Limb (tissue), 2 donors: ENCODE results near the gene HS6ST3.
"Not testable (repeated sequence)": the region's sequence is repeated elsewhere in the genome, so short reads cannot be mapped to it uniquely, and the experiment has no call there.

ENCODE experiments used
- DNase-seq, 2 donors: peaks; one replicate each; pipeline ENCODE4 v3.0.0-alpha.2; 2016; ENCODE audit errors: extremely low spot score in 2 of 2

The HS6ST3 gene

GRCh38 chr13:96091164-96092117 is 1.5 kb downstream of the HS6ST3 start:
- DNase-seq: peak in 1 of 2 donors; percentile 56

DNA sequence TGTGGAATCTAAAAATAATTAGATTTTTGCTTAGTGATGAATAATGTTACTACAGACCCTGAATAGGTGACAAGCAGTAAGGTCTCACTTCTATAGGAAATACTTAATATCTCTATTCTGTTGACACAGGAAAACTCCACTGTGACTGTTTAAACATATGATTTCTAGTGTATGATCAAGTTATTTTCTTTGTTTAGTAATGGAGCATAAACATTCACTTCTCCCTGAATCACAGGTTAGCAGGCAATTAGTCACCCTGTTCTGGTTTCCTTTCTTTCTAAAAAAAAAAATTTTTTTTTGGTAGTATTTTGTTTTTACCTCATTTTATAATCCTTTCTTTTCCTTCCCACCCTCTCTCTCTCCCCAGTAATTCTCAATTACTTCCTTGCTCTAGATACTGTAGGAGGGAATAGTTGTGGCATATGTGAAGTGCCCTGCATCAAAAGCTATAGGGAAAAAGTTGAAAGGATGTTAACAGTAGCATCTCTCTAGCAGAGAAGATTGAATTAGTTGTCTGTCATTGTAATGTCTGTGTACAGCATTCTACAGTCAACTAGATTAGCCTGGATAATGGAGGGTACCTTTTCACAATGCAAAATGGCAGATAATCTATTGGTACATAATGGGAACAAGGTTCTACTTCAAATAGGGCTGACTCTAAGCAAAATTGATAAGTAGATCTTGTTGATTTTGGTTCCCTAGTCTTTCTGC is 3.5 kb downstream of the HS6ST3 start:
- no peak for DNase-seq

- DNase-seq: no peak
Measured at GRCh38 chr13:96100457-96101220, 10.7 kb downstream of the HS6ST3 start.

- no peak for DNase-seq
Measured at GRCh38 chr13:96104516-96104915, 14.6 kb downstream of the HS6ST3 start.

DNA sequence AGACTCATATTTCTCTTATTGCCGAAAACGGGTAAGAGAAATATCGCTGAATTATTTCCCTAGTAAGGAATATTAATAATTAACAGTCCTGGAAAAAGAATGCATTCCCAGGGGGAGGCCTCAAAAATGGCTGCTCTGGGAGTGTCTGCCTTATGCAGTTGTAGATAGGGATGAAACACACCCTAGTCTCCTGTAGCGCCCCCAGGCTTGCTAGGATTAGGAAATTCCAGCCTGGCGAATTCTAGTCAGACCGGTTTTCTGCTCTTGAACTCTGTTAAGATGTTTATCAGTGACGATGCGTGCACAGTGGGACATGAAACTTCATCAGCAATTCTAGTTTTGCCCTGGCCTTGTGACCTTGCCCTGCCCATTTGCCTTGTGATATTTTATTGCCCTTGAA is 18.2 kb downstream of the HS6ST3 start:
- not testable (repeated sequence) for DNase-seq

- no peak for DNase-seq
Measured at GRCh38 chr13:96109125-96109524, 19.2 kb downstream of the HS6ST3 start.

DNA sequence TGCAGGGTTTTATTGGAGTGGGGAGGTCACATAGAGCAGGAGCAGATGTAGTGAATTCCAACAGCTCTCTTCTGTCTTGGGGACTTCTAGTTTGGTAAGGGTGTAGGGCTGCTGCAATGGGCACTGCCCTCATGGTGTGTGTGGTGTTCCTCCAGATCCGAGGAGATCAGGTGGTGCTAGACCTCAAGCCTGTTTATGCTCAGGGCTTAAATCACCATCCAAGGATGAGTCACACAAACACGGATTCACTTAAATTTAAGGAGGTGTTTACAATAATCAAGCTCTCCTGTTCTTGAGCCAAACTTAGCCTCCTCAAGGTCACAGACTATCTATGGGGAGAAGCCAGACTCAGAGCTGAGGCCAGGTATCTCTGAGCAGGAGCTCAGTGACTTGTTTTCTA is 23.0 kb downstream of the HS6ST3 start:
- no peak for DNase-seq

DNA sequence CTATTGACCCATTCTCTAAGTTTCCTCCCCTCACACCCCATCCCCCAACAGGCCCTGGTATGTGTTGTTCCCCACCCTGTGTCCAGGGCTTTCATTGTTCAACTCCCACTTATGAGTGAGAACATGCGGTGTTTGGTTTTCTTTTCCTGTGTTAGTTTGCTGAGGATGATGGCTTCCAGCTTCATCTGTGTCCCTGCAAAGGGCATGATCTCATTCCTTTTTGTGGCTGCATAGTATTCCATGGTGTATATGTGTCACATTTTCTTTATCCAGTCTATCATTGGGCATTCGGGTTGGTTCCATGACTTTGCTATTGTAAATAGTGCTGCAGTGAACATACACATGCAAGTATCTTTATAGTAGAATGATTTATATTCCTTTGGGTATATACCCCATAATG is 25.5 kb downstream of the HS6ST3 start:
- not testable (repeated sequence) for DNase-seq

DNA sequence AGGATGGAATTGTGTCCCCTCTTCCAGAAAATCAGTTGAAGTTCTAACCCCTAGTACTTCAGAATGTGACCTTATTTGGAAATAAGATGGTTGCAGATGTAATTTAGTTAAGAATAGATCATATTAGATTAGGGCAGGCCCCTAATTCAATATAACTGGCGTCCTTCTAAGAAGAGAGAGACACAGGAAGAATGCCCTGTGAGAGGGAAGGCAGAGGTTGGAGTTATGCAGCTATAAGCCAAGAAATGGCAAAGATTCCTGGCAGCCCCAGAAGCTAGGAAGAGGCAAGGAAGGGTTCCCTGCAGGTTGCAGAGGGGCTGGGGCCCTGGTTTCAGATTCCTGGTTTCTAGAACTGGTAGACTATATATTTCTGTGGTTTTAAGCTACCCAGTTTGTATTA is 30.0 kb downstream of the HS6ST3 start:
- no peak for DNase-seq

- no peak for DNase-seq
Measured at GRCh38 chr13:96130818-96131340, 41.0 kb downstream of the HS6ST3 start.

DNA sequence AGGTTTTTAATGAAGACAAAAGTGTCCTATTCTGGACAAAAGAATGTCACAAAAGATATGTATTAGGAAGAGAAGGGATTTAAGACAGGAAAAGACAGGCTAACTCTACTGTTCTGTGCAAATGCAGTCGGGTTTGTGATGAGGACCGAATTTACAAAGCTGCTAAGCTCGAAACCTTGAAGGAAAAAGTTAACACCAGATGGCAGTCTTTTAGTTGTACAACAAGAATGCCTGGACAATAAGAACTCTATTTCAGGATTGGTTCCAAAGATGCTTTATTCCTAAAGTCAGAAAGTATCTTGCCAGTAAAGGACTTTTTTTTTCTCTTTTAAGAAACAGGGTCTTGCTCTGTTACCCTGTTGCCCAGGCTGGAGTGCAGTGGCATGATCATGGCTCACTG is 51.1 kb downstream of the HS6ST3 start:
- peak in 1 of 2 donors; percentile 24 for DNase-seq

DNA sequence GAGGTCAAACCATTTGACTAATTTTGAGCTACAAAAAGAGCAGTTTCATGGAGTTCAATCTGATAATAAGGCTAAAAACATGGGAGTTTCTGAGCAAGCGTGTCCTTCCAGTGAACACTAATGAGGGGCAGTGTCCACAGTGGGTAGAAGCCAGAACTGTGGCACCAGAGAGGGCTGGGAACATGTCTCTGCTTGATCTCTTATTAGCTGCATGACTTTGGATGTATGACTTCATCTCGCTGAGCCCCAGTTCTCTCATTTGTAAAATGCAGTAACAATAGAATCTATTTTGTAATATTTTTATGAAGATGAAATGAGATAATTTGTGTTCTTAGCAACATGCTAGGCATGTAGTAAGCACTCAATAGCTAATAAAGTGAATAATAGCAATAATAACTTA is 69.8 kb downstream of the HS6ST3 start:
- DNase-seq: no peak

GRCh38 chr13:96161141-96161540 is 71.2 kb downstream of the HS6ST3 start:
- no peak for DNase-seq

GRCh38 chr13:96165840-96166239 is 75.9 kb downstream of the HS6ST3 start:
- DNase-seq: no peak

GRCh38 chr13:96172066-96172465 is 82.2 kb downstream of the HS6ST3 start:
- DNase-seq: no peak

- no peak for DNase-seq
Measured at GRCh38 chr13:96178759-96179158, 88.9 kb downstream of the HS6ST3 start.

DNA sequence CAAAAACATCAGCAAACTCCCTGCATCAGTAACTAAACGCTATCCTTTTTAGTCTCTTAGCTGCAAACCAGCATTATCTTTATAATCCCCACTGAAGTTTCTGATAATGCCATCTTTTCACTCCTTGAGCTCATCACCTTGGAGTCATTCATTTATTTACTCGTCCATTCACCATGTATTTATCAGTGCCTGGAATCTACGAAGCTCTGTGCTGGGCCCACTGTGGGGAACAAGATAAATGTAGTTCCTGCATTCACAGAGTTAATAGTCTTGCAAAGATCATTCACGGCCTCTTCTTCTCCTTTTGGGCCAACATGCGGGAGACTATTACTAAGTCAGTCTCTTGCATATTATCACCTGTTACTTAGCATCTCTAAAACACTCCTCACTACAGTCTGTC is 89.4 kb downstream of the HS6ST3 start:
- no peak for DNase-seq

- peak in 1 of 2 donors; percentile 13 for DNase-seq
Measured at GRCh38 chr13:96181911-96182310, 92.0 kb downstream of the HS6ST3 start.

GRCh38 chr13:96185818-96186217 is 95.9 kb downstream of the HS6ST3 start:
- DNase-seq: no peak

DNA sequence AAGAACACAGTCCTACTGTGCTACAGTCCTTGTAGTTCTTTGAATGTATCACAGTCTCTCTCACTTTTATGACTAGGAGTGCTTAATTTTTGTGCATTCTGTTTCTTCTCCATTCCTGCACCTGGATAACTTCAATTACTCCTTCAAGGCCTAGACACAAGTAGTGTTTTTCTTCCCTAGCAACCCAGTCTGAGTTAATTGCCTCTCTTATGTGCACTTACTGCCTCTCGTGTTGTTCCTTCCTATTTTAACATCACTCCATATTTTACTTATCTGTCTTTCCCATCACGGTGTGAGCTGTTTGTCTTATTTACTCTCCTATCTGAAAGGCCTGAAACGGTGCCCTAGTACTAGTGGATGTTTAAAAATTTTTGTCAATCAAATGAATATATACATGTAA is 101.5 kb downstream of the HS6ST3 start:
- no peak for DNase-seq

DNA sequence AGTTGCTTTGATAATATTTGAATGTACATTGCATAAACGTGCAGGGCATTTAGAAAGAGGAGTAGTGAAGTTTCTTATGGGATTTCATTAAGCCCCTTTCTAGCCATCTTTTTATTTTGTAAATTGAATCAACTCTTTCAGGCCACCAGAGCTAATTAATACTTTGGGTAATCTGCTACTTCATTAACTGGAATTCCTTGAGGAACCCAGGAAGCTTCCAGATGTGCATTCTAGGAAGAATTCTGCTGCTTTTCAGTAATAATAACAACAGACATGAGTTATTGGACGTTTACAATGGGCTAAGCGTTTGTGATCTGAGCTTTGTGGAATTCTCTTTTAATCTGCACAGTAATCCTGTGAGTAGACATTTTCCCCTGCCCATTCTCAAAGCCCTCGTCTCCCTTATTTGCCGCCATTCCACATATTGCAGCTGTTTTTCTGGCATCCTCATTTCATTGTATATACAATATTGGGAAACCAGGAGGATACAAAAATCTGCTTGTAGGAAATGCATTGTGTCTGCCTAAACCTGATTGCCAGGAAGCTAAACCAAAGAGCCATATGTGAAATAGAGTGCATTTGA is 103.9 kb downstream of the HS6ST3 start:
- DNase-seq: no peak
